HCT116 (cell line): ENCODE measurements around the gene TTC38. TPM values are rescaled to one million over a fixed set of nuclear protein-coding genes. Genes with fewer than 3 reads are reported as not detected.

ENCODE experiments used
- ATAC-seq: fragments of 200-7000 bp; cut with Tn5 transposase; 2 replicates; pipeline ENCODE4 v1.9.1; 2020; ENCODE audit warnings: mild to moderate bottlenecking, moderate library complexity
- BruUV-seq: library from RNA; stranded (reverse); fragments of 400-500 nt; replicated peaks from 2 replicates; lab custom pipeline; 2021; lab: Mats Ljungman, UMichigan
- CTCF ChIA-PET: fragments of 300-600 bp; sonication (Branson Sonifier 250); formaldehyde crosslinking; loops from one replicate; lab custom pipeline; 2021; ENCODE audit warnings: antibody characterized with exemption; lab: Charles Lee
- POLR2A ChIA-PET: fragments of 300-600, 350-600 bp; sonication (Branson Sonifier 250); formaldehyde crosslinking; loops from one replicate; lab custom pipeline; 2021; ENCODE audit warnings: antibody characterized with exemption; lab: Charles Lee
- RAD21 ChIA-PET, 2 experiments: fragments of 300-600 bp; sonication (Branson Sonifier 250); formaldehyde crosslinking; loops; one replicate each; lab custom pipeline; 2023; ENCODE audit warnings: low total read pairs in 2 of 2; ENCODE audit not compliant: uncharacterized antibody in 2 of 2, unreplicated experiment in 2 of 2, low non-redundant PET in 1 of 2; lab: Charles Lee
- DNase-seq: peaks from one replicate; pipeline ENCODE4 v3.0.0-alpha.2; 2010; ENCODE audit warnings: low read depth, low spot score
- H2AFZ ChIP-seq: fragments of 200-600 bp; shearing (Covaris generic), sonication (generic); 2 replicates; pipeline ENCODE4 v1.6.1; 2017; ENCODE audit warnings: low read depth, mixed run types, mixed read lengths, antibody characterized with exemption, low read length; ENCODE audit not compliant: poor library complexity, severe bottlenecking
- H3K27ac ChIP-seq: 2 replicates; pipeline ENCODE4 v1.5.1; 2012; ENCODE audit warnings: low read depth, low read length
- H3K27me3 ChIP-seq: fragments of 200-600 bp; sonication (generic); 2 replicates; pipeline ENCODE4 v1.6.1; 2016; ENCODE audit warnings: mixed run types, low read length, mixed read lengths; ENCODE audit not compliant: insufficient read depth
- H3K36me3 ChIP-seq, 2 experiments: fragments of 200-500 bp in 1 of 2; fragments of 200-600 bp in 1 of 2; sonication (Bioruptor generic) in 1 of 2; sonication (generic) in 1 of 2; 2 replicates each; pipeline versions ENCODE4 v1.5.1 to v1.6.1; 2014 to 2016; ENCODE audit warnings: low read length in 2 of 2, inconsistent platforms in 1 of 2, mixed read lengths in 1 of 2, mixed run types in 1 of 2; ENCODE audit not compliant: insufficient read depth in 2 of 2, control insufficient read depth in 1 of 2
- H3K4me1 ChIP-seq, 2 experiments: fragments of 200-600 bp in 1 of 2; sonication (generic) in 1 of 2; 2 replicates each; pipeline versions ENCODE4 v1.5.1 to v1.6.1; 2012 to 2017; ENCODE audit warnings: low read length in 2 of 2, inconsistent platforms in 1 of 2, mild to moderate bottlenecking in 1 of 2, mixed read lengths in 1 of 2, mixed run types in 1 of 2, moderate library complexity in 1 of 2; ENCODE audit not compliant: insufficient read depth in 2 of 2, control insufficient read depth in 1 of 2
- H3K4me2 ChIP-seq: fragments of 200-600 bp; sonication (generic); 2 replicates; pipeline ENCODE4 v1.6.1; 2017; ENCODE audit warnings: mixed run types, low read length, mixed read lengths
- H3K4me3 ChIP-seq, 2 experiments: fragments of 200-600 bp in 1 of 2; sonication (generic) in 1 of 2; replicated peaks in 1 of 2; 2 replicates each; pipeline ENCODE4 v1.5.1; 2011 to 2016; ENCODE audit warnings: low read length in 2 of 2, control low read depth in 1 of 2, low read depth in 1 of 2, mild to moderate bottlenecking in 1 of 2, mixed read lengths in 1 of 2, mixed run types in 1 of 2
- H3K79me2 ChIP-seq: fragments of 200-600 bp; sonication (generic); 2 replicates; pipeline ENCODE4 v1.6.1; 2017; ENCODE audit warnings: mild to moderate bottlenecking, mixed run types, low read length, moderate library complexity, mixed read lengths; ENCODE audit not compliant: insufficient read depth
- H3K9ac ChIP-seq: fragments of 200-600 bp; sonication (generic); 2 replicates; pipeline ENCODE4 v1.6.1; 2016; ENCODE audit warnings: low read length, mixed read lengths
- H3K9me2 ChIP-seq: fragments of 200-600 bp; sonication (generic), shearing (Covaris generic); 2 replicates; pipeline ENCODE4 v1.6.1; 2017; ENCODE audit warnings: mixed run types, mild to moderate bottlenecking, moderate library complexity; ENCODE audit not compliant: insufficient read depth
- H3K9me3 ChIP-seq, 2 experiments: fragments of 200-500 bp in 1 of 2; fragments of 200-600 bp in 1 of 2; sonication (Bioruptor generic) in 1 of 2; sonication (generic) in 1 of 2; 2 replicates each; pipeline ENCODE4 v1.6.1; 2014 to 2017; ENCODE audit warnings: low read length in 2 of 2, mixed read lengths in 2 of 2, inconsistent platforms in 1 of 2, low read depth in 1 of 2, mild to moderate bottlenecking in 1 of 2, mixed run types in 1 of 2, moderate library complexity in 1 of 2; ENCODE audit not compliant: control insufficient read depth in 1 of 2, insufficient read depth in 1 of 2
- H4K20me1 ChIP-seq: fragments of 200-600 bp; sonication (generic), shearing (Covaris generic); 2 replicates; pipeline ENCODE4 v1.6.1; 2017; ENCODE audit warnings: mixed run types, mild to moderate bottlenecking, moderate library complexity; ENCODE audit not compliant: insufficient read depth
- ELF1 ChIP-seq: IDR thresholded peaks from 2 replicates; pipeline ENCODE4 v1.6.1; 2012; ENCODE audit warnings: low read depth, borderline replicate concordance
- FOSL1 ChIP-seq: IDR thresholded peaks from 2 replicates; pipeline ENCODE4 v1.6.1; 2012; ENCODE audit warnings: low read depth
- SIN3A ChIP-seq: IDR thresholded peaks from 2 replicates; pipeline ENCODE4 v1.6.1; 2012; ENCODE audit warnings: low read depth
- intact Hi-C: fragments of 100-400 bp; cut with micrococcal nuclease; formaldehyde crosslinking; loops from 2 replicates; pipeline ENCODE4 v1.10.0; 2022
- total RNA-seq: library from RNA; stranded (reverse); gene quantifications from one replicate; pipeline ENCODE4 v1.2.1, GENCODE V29; 2021; ENCODE audit not compliant: unreplicated experiment

Gene TTC38
- total RNA-seq, 1 experiment from 2014 or later, result 22.9 TPM

GRCh38 chr22:46290121-46290842, 22.5 kb downstream of the TTC38 start:
- RAD21 ChIA-PET, result no interaction called here
- CTCF ChIA-PET, result no interaction called here
- no peaks in the 10 kb centered on the region for H3K27me3 ChIP-seq
- H3K9me2 ChIP-seq, result no peaks in the 10 kb centered on the region
- intact Hi-C loops, result no loop called here
- no peaks in the 10 kb centered on the region for H3K79me2 ChIP-seq
- peaks cover 0 to 1% of the 10 kb centered on the region in 2 experiments; a peak in 2 of 4 replicates for H3K4me1 ChIP-seq
- ATAC-seq, result no peak
- no peak for DNase-seq
- H3K36me3 ChIP-seq, result peaks cover 14 to 15% of the 10 kb centered on the region in 2 experiments; a peak in 3 of 4 replicates
- no peak overlapping the region for H2AFZ ChIP-seq
- no peaks in the 10 kb centered on the region for H4K20me1 ChIP-seq
- no peak overlapping the region for H3K4me2 ChIP-seq
- BruUV-seq, result no TSS peak
- H3K4me3 ChIP-seq, result no peak overlapping the region
- POLR2A ChIA-PET, result no interaction called here
- no peak overlapping the region for H3K27ac ChIP-seq
- TF ChIP-seq SIN3A (no peak), ELF1 (no peak)
- H3K9me3 ChIP-seq, result no peaks in the 10 kb centered on the region
- no peak overlapping the region for H3K9ac ChIP-seq

GRCh38 chr22:46290843-46291785, 23.3 kb downstream of the TTC38 start:
- CTCF ChIA-PET, result no interaction called here
- no TSS peak for BruUV-seq
- peaks cover 7 to 10% of the 10 kb centered on the region in 2 experiments; a peak in 3 of 4 replicates for H3K4me1 ChIP-seq
- no peak overlapping the region for H3K27ac ChIP-seq
- TF ChIP-seq FOSL1, result no peak
- TF ChIP-seq, all 23 proteins: peak for 0
- Histone ChIP-seq H3K79me2 (no peaks in the 10 kb centered on the region), H4K20me1 (no peaks in the 10 kb centered on the region), H3K4me3 (no peak overlapping the region), H2AFZ (no peak overlapping the region), H3K36me3 (peaks cover 11% of the 10 kb centered on the region in 2 experiments; a peak in 3 of 4 replicates), H3K9me3 (no peaks in the 10 kb centered on the region), H3K9ac (no peak overlapping the region), H3K9me2 (no peaks in the 10 kb centered on the region), H3K4me2 (no peak overlapping the region), H3K27me3 (no peaks in the 10 kb centered on the region)
- no peak for DNase-seq
- intact Hi-C loops, result no loop called here
- RAD21 ChIA-PET, result no interaction called here
- ATAC-seq, result no peak
- POLR2A ChIA-PET, result no interaction called here
